Measurements from ENCODE around the gene SLC37A3.
"Not testable (repeated sequence)": the region's sequence is repeated elsewhere in the genome, so short reads cannot be mapped to it uniquely, and the experiment has no call there.

Gene SLC37A3

GRCh38 chr7:140312141-140312846, 86.0 kb downstream of the SLC37A3 start:
- no peak for DNase-seq (ENCODE audit: low spot score)

- not testable (repeated sequence) for DNase-seq (ENCODE audit: low spot score)
Observed at GRCh38 chr7:140311128-140311527, 87.2 kb downstream of the SLC37A3 start.

GRCh38 chr7:140310337-140311002, 87.9 kb downstream of the SLC37A3 start:
- DNase-seq (ENCODE audit: low spot score), result no peak

GRCh38 chr7:140308060-140308459, 90.3 kb downstream of the SLC37A3 start:
- no peak for DNase-seq (ENCODE audit: low spot score)

- DNase-seq (ENCODE audit: low spot score), result peak; percentile 54
Observed at GRCh38 chr7:140304191-140304799, 94.0 kb downstream of the SLC37A3 start.

GRCh38 chr7:140300243-140301136, 97.8 kb downstream of the SLC37A3 start:
- DNase-seq (ENCODE audit: low spot score), result no peak

GRCh38 chr7:140298213-140298612, 100.1 kb downstream of the SLC37A3 start:
- DNase-seq (ENCODE audit: low spot score), result no peak

- no peak for DNase-seq (ENCODE audit: low spot score)
Observed at GRCh38 chr7:140297192-140297591, 101.1 kb downstream of the SLC37A3 start.

GRCh38 chr7:140295224-140295738, 103.0 kb downstream of the SLC37A3 start:
- DNase-seq (ENCODE audit: low spot score), result no peak

GRCh38 chr7:140294454-140294853, 103.9 kb downstream of the SLC37A3 start:
- no peak for DNase-seq (ENCODE audit: low spot score)

- DNase-seq (ENCODE audit: low spot score), result no peak
Observed at GRCh38 chr7:140292438-140292837, 105.9 kb downstream of the SLC37A3 start.

GRCh38 chr7:140289804-140290203, 108.5 kb downstream of the SLC37A3 start:
- DNase-seq (ENCODE audit: low spot score), result no peak

GRCh38 chr7:140287988-140288387, 110.3 kb downstream of the SLC37A3 start:
- no peak for DNase-seq (ENCODE audit: low spot score)

- no peak for DNase-seq (ENCODE audit: low spot score)
Observed at GRCh38 chr7:140285938-140286337, 112.4 kb downstream of the SLC37A3 start.

- no peak for DNase-seq (ENCODE audit: low spot score)
Observed at GRCh38 chr7:140284062-140284461, 114.3 kb downstream of the SLC37A3 start.

All from pons (tissue), 1 donor.